NCI-H446 treated with DMSO at 0.1 percent for 48 hours (cell line): ENCODE data around the gene EIF4A3.

ENCODE experiments used
- DNase-seq: peaks from one replicate; lab custom pipeline; 2025; lab: John Stamatoyannopoulos, UW

Gene EIF4A3

DNA sequence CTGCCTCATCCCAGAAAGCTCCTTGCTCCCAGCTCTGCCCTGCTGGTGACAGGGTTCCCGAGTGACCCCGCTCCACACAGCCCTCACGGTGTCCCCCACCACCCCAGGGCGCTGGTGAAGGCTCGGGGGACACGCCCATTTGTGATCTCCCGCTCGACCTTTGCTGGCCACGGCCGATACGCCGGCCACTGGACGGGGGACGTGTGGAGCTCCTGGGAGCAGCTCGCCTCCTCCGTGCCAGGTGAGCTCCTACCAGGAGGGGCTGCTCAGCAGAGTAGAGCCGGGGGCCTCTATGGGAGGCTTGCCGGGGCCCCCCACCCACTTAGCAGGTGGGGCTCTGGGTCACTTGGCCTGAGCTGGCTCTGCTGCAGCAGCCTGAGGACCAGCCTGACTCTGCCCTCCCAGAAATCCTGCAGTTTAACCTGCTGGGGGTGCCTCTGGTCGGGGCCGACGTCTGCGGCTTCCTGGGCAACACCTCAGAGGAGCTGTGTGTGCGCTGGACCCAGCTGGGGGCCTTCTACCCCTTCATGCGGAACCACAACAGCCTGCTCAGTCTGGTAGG lies 34.4 kb downstream of the EIF4A3 start:
- DNase-seq: no peak

DNA sequence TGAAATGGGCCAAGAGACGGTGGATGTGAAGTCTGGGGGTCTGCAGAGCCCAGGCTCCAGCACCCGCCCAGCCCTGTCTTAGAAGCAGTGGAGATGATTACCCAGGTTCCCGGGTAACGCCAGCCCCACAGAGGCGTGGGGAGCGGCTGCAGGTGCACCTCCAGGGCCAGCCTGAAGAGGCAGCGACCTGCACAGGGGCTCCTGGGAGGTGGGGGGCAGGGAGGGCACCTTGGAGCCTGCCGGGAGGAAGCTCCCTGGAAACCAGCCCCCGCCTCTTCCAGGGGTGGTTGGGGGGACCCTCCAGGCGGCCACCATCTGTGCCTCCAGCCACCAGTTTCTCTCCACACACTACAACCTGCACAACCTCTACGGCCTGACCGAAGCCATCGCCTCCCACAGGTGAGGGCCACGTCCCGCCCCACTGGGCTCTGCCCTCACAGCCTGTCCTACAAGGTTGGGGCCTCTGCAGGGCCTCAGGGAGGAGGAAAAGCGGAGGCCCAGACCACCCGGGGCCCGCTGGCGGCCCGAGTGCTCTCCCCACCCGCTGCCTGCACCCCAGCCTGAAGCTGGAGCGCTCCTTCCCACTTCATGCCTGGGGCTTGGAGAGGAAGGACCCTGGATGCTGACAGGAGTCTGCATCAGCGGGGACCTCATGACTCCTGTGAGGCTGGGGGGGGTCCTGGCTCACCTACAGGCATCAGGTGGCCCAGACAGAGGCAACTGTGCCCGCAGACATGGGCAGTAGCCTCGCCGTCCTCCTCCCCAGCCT lies 35.0 kb downstream of the EIF4A3 start:
- no peak for DNase-seq

GRCh38 chr17:80110927-80111701 lies 35.8 kb downstream of the EIF4A3 start:
- DNase-seq: no peak

GRCh38 chr17:80110447-80110812 lies 36.5 kb downstream of the EIF4A3 start:
- no peak for DNase-seq

DNA sequence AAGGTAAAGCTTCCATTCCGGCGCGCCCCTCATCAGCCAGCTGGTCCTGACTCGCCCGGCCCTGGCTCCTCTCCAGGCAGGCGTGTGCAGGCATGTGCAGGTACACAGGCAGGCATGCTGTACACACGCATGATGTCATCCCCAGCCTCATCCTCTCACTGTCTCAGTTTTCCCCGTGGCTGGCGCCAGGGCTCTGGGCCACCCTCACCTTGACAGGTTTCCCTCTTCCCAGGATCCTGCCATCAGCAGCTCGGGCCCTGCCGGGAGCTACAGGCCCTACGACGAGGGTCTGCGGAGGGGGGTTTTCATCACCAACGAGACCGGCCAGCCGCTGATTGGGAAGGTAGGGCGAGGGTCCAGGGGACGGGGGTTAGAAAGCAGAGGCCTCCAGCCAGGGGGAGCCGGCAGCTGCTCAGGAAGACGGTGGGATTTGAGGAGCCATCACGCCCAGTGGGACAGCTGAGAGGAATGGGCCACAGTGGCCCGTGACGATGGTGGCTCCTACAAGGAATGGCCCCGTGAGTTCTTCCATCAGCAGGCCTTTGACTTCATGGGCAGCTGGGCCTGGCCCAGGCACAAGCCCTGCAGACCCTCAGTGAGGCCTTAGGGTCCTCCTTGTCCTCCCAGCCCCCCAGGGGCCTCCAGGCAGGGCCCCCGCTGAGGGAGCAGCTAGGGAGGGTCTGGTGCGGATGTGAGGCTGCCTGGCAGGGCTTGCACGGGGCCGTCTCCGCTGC lies 37.0 kb downstream of the EIF4A3 start:
- no peak for DNase-seq

DNA sequence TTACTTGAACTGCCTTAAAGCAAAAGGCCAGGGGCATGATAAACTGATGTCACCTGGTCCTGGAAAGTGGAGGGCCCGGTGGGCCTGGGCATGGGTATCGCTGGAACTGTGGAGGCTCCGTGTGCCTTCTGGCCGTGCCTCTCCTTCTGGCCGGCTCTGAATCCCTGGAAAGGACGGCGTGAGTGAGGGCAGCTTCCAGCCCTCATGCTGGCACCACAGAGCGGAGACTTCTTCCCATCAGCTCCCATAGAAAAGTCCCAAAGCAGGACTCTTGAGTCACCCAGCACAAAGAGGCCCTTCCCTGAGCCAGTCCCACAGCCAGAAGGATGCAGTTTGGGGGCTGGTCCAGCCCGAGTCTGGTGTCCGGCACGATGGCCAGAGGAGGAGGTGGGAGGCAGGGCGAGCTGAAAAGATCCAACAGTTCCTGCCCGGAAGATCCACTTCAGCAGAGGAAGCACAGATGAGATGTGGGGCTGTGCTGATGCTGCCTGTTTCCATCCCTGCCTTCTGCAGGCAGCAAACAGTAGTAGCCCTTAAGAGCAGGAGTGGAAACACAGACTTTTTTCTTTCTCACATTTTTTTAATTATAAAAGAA lies 37.8 kb downstream of the EIF4A3 start:
- DNase-seq: no peak

DNA sequence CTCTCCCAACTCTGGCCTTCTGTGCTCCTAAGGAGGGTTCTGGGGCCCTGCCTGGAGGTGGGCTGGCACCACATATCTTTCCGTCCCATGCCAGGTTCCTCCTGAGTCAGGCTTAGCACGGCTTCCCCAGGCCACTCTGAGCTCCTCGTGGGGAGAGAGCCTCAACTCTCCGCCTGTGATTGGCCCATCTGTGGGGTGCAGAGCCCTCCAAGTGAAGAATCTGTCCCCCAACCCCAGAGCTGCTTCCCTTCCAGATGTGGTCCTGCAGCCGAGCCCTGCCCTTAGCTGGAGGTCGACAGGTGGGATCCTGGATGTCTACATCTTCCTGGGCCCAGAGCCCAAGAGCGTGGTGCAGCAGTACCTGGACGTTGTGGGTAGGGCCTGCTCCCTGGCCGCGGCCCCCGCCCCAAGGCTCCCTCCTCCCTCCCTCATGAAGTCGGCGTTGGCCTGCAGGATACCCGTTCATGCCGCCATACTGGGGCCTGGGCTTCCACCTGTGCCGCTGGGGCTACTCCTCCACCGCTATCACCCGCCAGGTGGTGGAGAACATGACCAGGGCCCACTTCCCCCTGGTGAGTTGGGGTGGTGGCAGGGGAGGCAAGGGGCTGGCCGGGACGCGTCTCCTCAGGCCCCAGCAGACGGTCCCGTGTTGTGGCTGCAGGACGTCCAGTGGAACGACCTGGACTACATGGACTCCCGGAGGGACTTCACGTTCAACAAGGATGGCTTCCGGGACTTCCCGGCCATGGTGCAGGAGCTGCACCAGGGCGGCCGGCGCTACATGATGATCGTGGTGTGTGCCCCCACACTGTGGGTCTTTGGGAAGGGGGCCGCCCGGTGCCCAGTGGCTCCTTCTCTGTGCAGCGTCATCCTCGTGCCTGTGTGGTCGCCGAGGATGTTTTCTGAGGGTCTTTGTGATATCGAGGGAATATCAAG lies 38.6 kb downstream of the EIF4A3 start:
- DNase-seq: no peak

- no peak for DNase-seq
These were observed 39.5 kb downstream of the EIF4A3 start for GRCh38 chr17:80107231-80108021.

DNA sequence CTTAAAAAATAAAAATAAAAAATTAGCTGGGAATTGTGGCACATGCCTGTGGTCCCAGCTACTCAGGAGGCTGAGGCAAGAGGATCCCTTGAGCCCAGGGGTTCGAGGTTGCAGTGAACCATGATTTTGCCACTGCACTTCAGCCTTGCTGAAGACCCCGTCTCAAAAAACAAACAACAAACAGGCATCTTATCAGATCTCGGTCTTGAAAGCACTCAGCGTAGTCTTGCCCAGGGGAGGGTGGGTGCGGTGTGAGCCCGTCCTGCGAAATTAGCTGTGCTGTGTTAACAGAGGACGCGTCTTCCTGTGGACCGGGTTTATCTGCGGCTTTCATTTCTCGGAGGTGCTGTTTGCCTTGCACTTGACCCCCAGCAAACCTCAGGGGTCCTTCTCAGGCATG lies 40.2 kb downstream of the EIF4A3 start:
- no peak for DNase-seq

DNA sequence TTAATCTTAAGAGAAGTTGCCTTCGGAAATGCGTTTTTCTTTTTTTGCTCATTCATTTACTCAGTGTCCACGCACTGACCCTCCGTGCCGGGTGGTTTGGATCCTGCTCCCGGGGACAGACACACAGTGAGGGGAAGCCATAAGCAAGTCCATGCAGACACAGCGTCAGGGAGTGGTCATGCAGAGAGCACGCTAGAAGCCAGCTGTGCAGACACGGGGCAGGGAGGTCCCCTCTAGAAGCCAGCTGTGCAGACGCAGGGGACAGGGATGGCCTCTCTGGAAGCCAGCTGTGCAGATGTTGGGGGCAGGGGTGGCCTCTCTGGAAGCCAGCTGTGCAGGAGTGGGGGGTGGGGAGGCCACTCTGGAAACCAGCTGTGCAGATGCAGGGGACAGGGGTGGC lies 40.8 kb downstream of the EIF4A3 start:
- DNase-seq: no peak

GRCh38 chr17:80105762-80106161 lies 41.2 kb downstream of the EIF4A3 start:
- no peak for DNase-seq

DNA sequence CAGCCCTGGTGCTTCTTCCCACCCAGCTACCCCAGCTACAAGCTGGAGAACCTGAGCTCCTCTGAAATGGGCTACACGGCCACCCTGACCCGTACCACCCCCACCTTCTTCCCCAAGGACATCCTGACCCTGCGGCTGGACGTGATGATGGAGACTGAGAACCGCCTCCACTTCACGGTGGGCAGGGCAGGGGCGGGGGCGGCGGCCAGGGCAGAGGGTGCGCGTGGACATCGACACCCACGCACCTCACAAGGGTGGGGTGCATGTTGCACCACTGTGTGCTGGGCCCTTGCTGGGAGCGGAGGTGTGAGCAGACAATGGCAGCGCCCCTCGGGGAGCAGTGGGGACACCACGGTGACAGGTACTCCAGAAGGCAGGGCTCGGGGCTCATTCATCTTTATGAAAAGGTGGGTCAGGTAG lies 42.0 kb downstream of the EIF4A3 start:
- no peak for DNase-seq

GRCh38 chr17:80104321-80104955 lies 42.5 kb downstream of the EIF4A3 start:
- no peak for DNase-seq

GRCh38 chr17:80103449-80104085 lies 43.4 kb downstream of the EIF4A3 start:
- no peak for DNase-seq

- no peak for DNase-seq
These were observed 44.1 kb downstream of the EIF4A3 start for GRCh38 chr17:80102664-80103448.

DNA sequence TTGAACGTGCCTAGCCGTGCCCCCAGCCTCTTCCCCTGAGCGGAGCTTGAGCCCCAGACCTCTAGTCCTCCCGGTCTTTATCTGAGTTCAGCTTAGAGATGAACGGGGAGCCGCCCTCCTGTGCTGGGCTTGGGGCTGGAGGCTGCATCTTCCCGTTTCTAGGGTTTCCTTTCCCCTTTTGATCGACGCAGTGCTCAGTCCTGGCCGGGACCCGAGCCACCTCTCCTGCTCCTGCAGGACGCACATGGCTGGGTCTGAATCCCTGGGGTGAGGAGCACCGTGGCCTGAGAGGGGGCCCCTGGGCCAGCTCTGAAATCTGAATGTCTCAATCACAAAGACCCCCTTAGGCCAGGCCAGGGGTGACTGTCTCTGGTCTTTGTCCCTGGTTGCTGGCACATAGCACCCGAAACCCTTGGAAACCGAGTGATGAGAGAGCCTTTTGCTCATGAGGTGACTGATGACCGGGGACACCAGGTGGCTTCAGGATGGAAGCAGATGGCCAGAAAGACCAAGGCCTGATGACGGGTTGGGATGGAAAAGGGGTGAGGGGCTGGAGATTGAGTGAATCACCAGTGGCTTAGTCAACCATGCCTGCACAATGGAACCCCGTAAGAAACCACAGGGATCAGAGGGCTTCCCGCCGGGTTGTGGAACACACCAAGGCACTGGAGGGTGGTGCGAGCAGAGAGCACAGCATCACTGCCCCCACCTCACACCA lies 44.8 kb downstream of the EIF4A3 start:
- no peak for DNase-seq
